ENCODE results near the gene NOLC1. TPM values are rescaled to one million over a fixed set of nuclear protein-coding genes. Genes with fewer than 3 reads are reported as not detected.
A peak's percentile ranks its signal among the peaks of the same experiment; 100 is the strongest.

The NOLC1 gene
- total RNA-seq, 2 experiments from 2014 or later: 210 to 215 TPM

- peak overlapping the region; percentile 84 for H3K4me3 Mint-ChIP-seq
- POLR2A ChIA-PET: interaction anchor here (1.1 to 2.7 kb wide), 11 partner anchors 10 to 304 kb away, joined by 3 to 16 read pairs (median 8); partner anchors contain the start of genes GBF1, OGA and PPRC1
- H3K27ac Mint-ChIP-seq: peak overlapping the region; percentile 92
- H3K27me3 Mint-ChIP-seq: no peaks in the 10 kb centered on the region
- TF ChIP-seq, protein P1, sequence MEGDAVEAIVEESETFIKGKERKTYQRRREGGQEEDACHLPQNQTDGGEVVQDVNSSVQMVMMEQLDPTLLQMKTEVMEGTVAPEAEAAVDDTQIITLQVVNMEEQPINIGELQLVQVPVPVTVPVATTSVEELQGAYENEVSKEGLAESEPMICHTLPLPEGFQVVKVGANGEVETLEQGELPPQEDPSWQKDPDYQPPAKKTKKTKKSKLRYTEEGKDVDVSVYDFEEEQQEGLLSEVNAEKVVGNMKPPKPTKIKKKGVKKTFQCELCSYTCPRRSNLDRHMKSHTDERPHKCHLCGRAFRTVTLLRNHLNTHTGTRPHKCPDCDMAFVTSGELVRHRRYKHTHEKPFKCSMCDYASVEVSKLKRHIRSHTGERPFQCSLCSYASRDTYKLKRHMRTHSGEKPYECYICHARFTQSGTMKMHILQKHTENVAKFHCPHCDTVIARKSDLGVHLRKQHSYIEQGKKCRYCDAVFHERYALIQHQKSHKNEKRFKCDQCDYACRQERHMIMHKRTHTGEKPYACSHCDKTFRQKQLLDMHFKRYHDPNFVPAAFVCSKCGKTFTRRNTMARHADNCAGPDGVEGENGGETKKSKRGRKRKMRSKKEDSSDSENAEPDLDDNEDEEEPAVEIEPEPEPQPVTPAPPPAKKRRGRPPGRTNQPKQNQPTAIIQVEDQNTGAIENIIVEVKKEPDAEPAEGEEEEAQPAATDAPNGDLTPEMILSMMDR (IDR thresholded peaks at IDR 0.05): no peak
- DNase-seq (no peak), ATAC-seq (no peak)
- intact Hi-C loops (cut with micrococcal nuclease): no loop called here
- CTCF ChIA-PET: interaction anchor here (0.9 to 4.5 kb wide), 2 partner anchors 10 to 286 kb away, joined by 3 to 40 read pairs; partner anchors contain the start of gene PPRC1
- H3K4me1 Mint-ChIP-seq (ENCODE audit: low read depth): peaks cover 27% of the 10 kb centered on the region
- no peaks in the 10 kb centered on the region for H3K9me3 Mint-ChIP-seq
- peaks cover 5% of the 10 kb centered on the region for H3K36me3 Mint-ChIP-seq (ENCODE audit: low read depth)
Measured at GRCh38 chr10:102121739-102122372, 30.3 kb upstream of the NOLC1 start.

- intact Hi-C loops (cut with micrococcal nuclease): no loop called here
- Mint-ChIP-seq H3K4me3 (no peak overlapping the region), H3K36me3 (ENCODE audit: low read depth) (peaks cover 5% of the 10 kb centered on the region), H3K4me1 (ENCODE audit: low read depth) (peaks cover 22% of the 10 kb centered on the region), H3K27me3 (no peaks in the 10 kb centered on the region), H3K9me3 (no peaks in the 10 kb centered on the region), H3K27ac (no peak overlapping the region)
- DNase-seq (no peak), ATAC-seq (no peak)
- CTCF ChIA-PET: interaction anchor here (0.6 to 4.5 kb wide), 5 partner anchors 8 to 47 kb away, joined by 3 to 40 read pairs (median 3); partner anchors contain the start of gene PPRC1
- TF ChIP-seq, protein P1 (IDR thresholded peaks at IDR 0.05): no peak
- POLR2A ChIA-PET: interaction anchor here (0.6 to 2.7 kb wide), 11 partner anchors 10 to 122 kb away, joined by 3 to 16 read pairs (median 5); partner anchors contain the start of genes GBF1 and PPRC1
Measured at GRCh38 chr10:102122450-102122849, 29.7 kb upstream of the NOLC1 start.

GRCh38 chr10:102123223-102123622 lies 29.0 kb upstream of the NOLC1 start:
- peaks cover 5% of the 10 kb centered on the region for H3K36me3 Mint-ChIP-seq (ENCODE audit: low read depth)

DNA sequence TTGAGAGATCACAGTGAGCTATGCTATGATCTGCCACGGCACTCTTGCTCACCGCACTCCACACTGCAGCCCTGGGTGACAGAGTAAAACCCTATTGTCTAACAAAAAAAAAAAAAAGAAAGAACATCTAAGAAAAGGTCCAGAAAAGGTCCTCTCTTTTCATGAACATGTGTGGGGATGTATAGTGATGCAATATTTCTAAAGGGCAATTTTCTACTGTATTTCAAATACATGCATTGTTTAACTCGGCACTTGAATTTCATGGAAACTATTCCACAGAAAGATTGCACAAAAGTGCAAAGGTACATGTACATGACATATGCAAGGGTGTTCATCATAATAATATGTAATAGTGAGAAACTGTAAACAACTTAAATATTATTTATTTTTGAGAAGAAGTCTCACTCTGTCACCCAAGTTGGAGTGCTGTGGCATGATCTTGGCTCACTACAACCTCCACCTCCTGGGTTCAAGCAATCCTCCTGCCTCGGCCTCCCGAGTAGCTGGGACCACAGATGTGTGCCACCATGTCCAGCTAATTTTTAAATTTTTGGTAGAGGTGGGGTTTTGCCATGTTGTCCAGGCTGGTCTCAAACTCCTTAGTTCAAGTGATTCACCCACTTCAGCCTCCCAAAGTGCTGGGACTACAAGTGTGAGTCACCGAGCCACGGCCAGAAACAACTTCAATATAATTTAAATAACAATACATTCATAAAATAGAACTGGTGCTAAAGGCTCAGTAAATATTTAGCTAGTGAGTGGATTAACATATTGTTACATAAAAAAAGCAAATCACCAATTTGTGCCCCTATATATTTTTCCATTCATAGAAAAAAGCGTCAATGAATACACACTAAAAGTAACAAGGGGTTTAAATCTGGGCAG lies 20.7 kb upstream of the NOLC1 start:
- Mint-ChIP-seq H3K9me3 (no peaks in the 10 kb centered on the region), H3K4me1 (ENCODE audit: low read depth) (peaks cover 27% of the 10 kb centered on the region), H3K27me3 (no peaks in the 10 kb centered on the region), H3K27ac (peak overlapping the region; percentile 97), H3K36me3 (ENCODE audit: low read depth) (peaks cover 30% of the 10 kb centered on the region), H3K4me3 (peak overlapping the region; percentile 99)
- ATAC-seq (no peak), DNase-seq (no peak)
- POLR2A ChIA-PET: interaction anchor here (0.7 to 2.0 kb wide), 6 partner anchors 8 to 22 kb away, joined by 4 to 12 read pairs (median 6); partner anchors contain the start of gene NOLC1
- intact Hi-C loops (cut with micrococcal nuclease): loop anchor here (2.0 kb wide), 1 partner anchor 21 kb away; the partner anchor contains the start of gene NOLC1
- TF ChIP-seq, protein P1 (IDR thresholded peaks at IDR 0.05): no peak
- CTCF ChIA-PET: interaction anchor here (0.7 to 3.2 kb wide), 15 partner anchors 9 to 291 kb away, joined by 3 to 40 read pairs (median 4); partner anchors contain the start of genes LDB1 and NOLC1

More at GRCh38 chr10:102123223-102123622, 29.0 kb upstream of the NOLC1 start:
- CTCF ChIA-PET: interaction anchor here (0.6 to 4.5 kb wide), 5 partner anchors 8 to 46 kb away, joined by 3 to 40 read pairs (median 3); partner anchors contain the start of gene PPRC1
- intact Hi-C loops (cut with micrococcal nuclease): no loop called here
- TF ChIP-seq, protein P1 (IDR thresholded peaks at IDR 0.05): no peak
- ATAC-seq: no peak
- no peak for DNase-seq
- no peak overlapping the region for H3K27ac Mint-ChIP-seq
- no peaks in the 10 kb centered on the region for H3K27me3 Mint-ChIP-seq
- H3K9me3 Mint-ChIP-seq: no peaks in the 10 kb centered on the region
- POLR2A ChIA-PET: interaction anchor here (0.6 to 2.7 kb wide), 8 partner anchors 9 to 122 kb away, joined by 3 to 16 read pairs (median 6); partner anchors contain the start of genes GBF1 and PPRC1
- peaks cover 14% of the 10 kb centered on the region for H3K4me1 Mint-ChIP-seq (ENCODE audit: low read depth)
- no peak overlapping the region for H3K4me3 Mint-ChIP-seq
